Mesothelial cell of epicardium (in vitro differentiated cells): Measurements from ENCODE around the gene CFAP97D2. TPM values are rescaled to one million over a fixed set of nuclear protein-coding genes. Genes with fewer than 3 reads are reported as not detected.
"Not testable (repeated sequence)": the region's sequence is repeated elsewhere in the genome, so short reads cannot be mapped to it uniquely, and the experiment has no call there.

Experiments used
- DNase-seq, 2 experiments: peaks; one replicate each; pipeline ENCODE4 v3.0.0; 2021; ENCODE audit warnings: low spot score in 2 of 2; ENCODE audit not compliant: unreplicated experiment in 2 of 2
- H3K27ac Mint-ChIP-seq: 2 replicates; pipeline ENCODE4 v1.8.0; 2021; ENCODE audit warnings: mixed read lengths
- H3K27me3 Mint-ChIP-seq: 2 replicates; pipeline ENCODE4 v1.8.0; 2021; ENCODE audit warnings: low read depth, mixed read lengths
- H3K36me3 Mint-ChIP-seq: 2 replicates; pipeline ENCODE4 v1.8.0; 2021; ENCODE audit warnings: mixed read lengths
- H3K4me1 Mint-ChIP-seq: 2 replicates; pipeline ENCODE4 v1.8.0; 2021; ENCODE audit warnings: mixed read lengths
- H3K4me3 Mint-ChIP-seq: 2 replicates; pipeline ENCODE4 v1.8.0; 2021; ENCODE audit warnings: mild to moderate bottlenecking, moderate library complexity, mixed read lengths
- H3K9me3 Mint-ChIP-seq: 2 replicates; pipeline ENCODE4 v1.8.0; 2021; ENCODE audit warnings: mixed read lengths
- total RNA-seq: library from RNA; stranded (reverse); gene quantifications from 3 replicates; pipeline ENCODE4 v1.2.1, GENCODE V29; 2021
- TF ChIP-seq, protein P1 (sequence below): fragments of 200-600 bp; sonication (generic); IDR thresholded peaks from one replicate; pipeline ENCODE4 v1.5.0; 2021; ENCODE audit warnings: antibody characterized with exemption; ENCODE audit not compliant: unreplicated experiment

The CFAP97D2 gene
- total RNA-seq, 1 donor from 2014 or later: not detected

DNA sequence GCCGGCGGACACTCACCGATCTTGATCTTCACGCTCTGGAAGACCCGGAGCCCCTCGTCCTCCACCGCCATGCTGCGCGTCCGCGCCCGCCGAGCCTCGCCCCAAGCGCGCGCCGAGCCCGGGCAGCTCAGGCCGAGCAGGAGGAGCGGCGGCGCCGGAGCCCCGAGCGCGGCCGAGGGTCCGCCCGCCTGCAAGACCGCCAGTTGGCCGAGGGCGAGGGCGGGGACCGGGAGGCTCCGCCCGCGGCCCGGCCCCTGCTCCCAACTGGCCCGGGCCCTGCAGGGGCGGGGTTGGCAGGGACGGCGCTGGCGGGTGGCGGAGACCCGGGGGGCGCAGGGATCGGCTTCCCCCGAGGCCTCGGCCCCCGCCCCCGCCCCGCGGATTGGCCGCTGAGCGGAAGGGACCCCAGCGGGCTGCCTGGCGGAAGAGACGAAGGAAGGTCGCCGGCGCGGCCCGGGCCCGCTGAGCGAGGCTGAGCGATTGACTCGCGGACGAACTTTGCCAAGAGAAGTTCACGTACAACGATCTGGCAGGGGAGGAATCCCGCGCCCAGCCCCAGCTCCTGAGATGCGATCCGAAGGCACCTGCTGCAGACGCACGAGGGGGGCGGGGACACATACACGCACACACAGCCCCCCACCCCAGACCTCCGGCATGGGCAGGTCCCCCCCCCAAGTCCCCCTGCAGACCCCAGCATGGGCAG lies 46.5 kb upstream of the CFAP97D2 start, which contains the start of gene RASA3:
Gene RASA3 (minus strand): TSS at position 205 of the 703 bp plus-strand sequence. CDS start 134 bp downstream, at position 71.
- Mint-ChIP-seq H3K27me3 (peaks cover 28% of the 10 kb centered on the region), H3K36me3 (no peaks in the 10 kb centered on the region), H3K4me3 (peak within 1 kb of the TSS; percentile 91), H3K9me3 (no peaks in the 10 kb centered on the region), H3K27ac (peak within 1 kb of the TSS; percentile 93), H3K4me1 (peaks cover 33% of the 10 kb centered on the region)
- DNase-seq: peak; percentile 64 to 76
- TF ChIP-seq, protein P1, sequence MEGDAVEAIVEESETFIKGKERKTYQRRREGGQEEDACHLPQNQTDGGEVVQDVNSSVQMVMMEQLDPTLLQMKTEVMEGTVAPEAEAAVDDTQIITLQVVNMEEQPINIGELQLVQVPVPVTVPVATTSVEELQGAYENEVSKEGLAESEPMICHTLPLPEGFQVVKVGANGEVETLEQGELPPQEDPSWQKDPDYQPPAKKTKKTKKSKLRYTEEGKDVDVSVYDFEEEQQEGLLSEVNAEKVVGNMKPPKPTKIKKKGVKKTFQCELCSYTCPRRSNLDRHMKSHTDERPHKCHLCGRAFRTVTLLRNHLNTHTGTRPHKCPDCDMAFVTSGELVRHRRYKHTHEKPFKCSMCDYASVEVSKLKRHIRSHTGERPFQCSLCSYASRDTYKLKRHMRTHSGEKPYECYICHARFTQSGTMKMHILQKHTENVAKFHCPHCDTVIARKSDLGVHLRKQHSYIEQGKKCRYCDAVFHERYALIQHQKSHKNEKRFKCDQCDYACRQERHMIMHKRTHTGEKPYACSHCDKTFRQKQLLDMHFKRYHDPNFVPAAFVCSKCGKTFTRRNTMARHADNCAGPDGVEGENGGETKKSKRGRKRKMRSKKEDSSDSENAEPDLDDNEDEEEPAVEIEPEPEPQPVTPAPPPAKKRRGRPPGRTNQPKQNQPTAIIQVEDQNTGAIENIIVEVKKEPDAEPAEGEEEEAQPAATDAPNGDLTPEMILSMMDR: no peak

DNA sequence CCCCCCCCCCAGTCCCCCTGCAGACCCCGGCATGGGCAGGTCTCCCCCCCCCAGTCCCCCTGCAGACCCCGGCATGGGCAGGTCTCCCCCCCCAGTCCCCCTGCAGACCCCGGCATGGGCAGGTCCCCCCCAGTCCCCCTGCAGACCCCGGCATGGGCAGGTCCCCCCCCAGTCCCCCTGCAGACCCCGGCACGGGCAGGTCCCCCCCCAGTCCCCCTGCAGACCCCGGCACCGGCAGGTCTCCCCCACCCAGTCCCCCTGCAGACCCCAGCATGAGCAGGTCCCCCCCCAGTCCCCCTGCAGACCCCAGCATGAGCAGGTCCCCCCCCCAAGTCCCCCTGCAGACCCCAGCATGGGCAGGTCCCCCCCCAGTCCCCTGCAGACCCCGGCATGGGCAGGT lies 45.9 kb upstream of the CFAP97D2 start:
- not testable (repeated sequence) for DNase-seq, H3K27ac Mint-ChIP-seq, H3K9me3 Mint-ChIP-seq, H3K4me3 Mint-ChIP-seq, H3K36me3 Mint-ChIP-seq
- H3K27me3 Mint-ChIP-seq: peaks cover 26% of the 10 kb centered on the region
- peaks cover 29% of the 10 kb centered on the region for H3K4me1 Mint-ChIP-seq

DNA sequence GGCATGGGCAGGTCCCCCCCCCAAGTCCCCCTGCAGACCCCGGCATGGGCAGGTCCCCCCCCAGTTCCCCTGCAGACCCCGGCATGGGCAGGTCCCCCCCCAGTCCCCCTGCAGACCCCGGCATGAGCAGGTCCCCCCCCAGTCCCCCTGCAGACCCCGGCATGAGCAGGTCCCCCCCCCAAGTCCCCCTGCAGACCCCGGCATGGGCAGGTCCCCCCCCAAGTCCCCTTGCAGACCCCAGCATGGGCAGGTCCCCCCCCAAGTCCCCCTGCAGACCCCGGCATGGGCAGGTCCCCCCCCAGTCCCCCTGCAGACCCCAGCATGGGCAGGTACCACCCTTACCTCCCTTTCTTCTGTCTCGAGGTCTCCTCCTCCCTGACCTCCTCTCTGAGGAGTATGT lies 45.5 kb upstream of the CFAP97D2 start:
- Mint-ChIP-seq H3K4me3 (peak overlapping the region; percentile 50), H3K27me3 (peaks cover 25% of the 10 kb centered on the region), H3K4me1 (peaks cover 26% of the 10 kb centered on the region)
- not testable (repeated sequence) for H3K36me3 Mint-ChIP-seq, DNase-seq, H3K27ac Mint-ChIP-seq, H3K9me3 Mint-ChIP-seq

DNA sequence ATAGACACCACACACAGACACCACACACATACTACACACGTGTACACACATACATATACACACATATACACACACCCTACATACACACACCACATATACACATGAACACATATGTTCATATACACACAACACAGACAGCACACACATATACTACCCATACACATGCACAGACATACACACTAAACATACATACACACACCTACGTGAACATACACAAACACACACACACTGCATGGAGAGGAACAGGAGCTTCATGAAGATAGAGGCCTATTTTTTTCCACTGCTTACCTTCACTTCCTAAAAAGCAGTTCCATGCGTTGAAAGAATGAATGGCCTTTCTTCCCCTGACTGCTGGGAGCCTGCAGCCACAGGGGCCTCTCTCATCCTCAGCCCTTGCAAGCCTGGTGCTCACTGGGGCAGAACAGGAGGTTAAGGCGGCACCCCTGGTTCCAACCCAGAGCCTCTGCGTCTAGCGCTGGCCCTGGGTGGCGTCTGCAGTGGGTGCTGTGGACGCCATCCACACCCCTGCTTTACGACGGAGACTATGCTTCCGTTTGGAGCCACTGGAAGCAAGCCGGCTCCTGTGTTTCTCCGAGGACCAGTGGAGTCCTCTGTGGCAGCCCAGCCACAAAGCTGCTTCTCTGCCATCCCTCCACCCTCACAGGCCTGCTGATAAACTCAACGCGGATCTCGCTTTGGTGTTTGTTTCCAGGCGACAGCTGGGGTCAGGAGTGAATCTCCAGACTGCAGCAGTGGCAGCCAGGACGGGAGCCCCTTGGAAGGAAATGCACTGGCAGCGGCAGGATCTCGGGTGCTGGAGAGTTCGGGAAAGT lies 44.7 kb upstream of the CFAP97D2 start:
- Mint-ChIP-seq H3K36me3 (no peaks in the 10 kb centered on the region), H3K9me3 (no peaks in the 10 kb centered on the region), H3K27ac (no peak overlapping the region), H3K27me3 (peaks cover 20% of the 10 kb centered on the region), H3K4me3 (peak overlapping the region; percentile 50), H3K4me1 (peaks cover 21% of the 10 kb centered on the region)
- TF ChIP-seq, protein P1: no peak
- no peak for DNase-seq

DNA sequence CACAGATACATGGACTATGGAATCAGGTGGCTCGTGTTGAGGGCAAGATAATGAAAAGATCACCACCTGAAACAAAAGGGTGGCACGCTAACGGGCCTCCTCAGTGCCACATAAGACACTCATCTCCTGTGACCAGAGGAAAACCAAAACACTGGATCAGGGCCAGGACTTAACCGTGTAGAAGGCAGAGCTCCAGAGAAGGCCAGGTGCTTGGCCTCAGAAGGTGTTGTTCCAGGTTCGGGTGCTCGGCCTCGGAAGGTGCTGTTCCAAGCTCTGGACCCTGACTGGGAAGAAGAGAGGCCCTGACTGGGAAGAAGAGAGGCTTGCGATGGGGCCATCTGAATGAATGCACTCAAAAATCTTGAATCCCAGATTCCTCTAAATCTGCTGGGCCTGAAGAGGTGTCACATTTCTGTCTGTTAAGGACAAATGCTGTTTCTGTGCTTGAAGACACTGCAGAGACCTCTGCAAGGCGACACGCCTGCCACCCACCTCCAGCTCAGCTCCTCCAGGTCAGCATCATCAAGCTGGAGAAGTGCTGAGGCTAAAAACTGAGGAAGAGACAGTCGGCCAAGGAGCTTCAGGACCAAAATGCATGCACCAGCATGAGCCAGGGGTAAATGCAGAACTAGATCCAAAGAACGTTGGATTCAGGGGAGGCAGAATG lies 44.0 kb upstream of the CFAP97D2 start:
- Mint-ChIP-seq H3K36me3 (no peaks in the 10 kb centered on the region), H3K4me3 (no peak overlapping the region), H3K27me3 (peaks cover 13% of the 10 kb centered on the region), H3K27ac (no peak overlapping the region), H3K4me1 (peaks cover 16% of the 10 kb centered on the region), H3K9me3 (no peaks in the 10 kb centered on the region)
- TF ChIP-seq, protein P1: no peak
- no peak for DNase-seq

DNA sequence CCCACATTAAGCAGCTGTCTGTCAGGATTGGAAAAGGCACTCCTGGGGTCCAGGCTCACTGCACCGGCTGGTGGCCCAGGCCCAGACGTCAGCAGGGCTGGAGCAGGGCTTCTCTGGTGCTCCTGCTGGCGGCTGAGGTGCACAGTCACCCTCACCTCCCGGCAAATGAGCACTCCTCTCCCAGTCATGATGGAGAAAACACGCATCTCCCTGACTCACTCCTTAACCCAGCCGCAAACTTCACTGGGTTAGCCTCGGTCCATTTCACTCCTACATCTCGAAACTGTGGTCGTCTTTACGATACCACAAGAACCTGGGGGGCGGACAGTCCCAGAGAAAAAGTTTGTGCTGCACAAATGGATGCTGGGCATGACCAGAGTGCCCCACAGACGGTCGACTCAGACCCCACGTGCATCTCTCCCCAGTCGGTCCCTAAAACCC lies 43.3 kb upstream of the CFAP97D2 start:
- Mint-ChIP-seq H3K4me3 (no peak overlapping the region), H3K36me3 (no peaks in the 10 kb centered on the region)

More for the DNA sequence above, 43.3 kb upstream of the CFAP97D2 start:
- Mint-ChIP-seq H3K27me3 (peaks cover 10% of the 10 kb centered on the region), H3K9me3 (no peaks in the 10 kb centered on the region), H3K4me1 (peaks cover 15% of the 10 kb centered on the region), H3K27ac (no peak overlapping the region)
- TF ChIP-seq, protein P1: no peak
- DNase-seq: no peak
